B cell (primary cell): ENCODE data around the gene LARGE2.

Experiments used
- EZH2 ChIP-seq: IDR thresholded peaks from 2 replicates; pipeline ENCODE4 v1.6.1; 2012; ENCODE audit warnings: borderline replicate concordance, low read depth, mild to moderate bottlenecking, moderate library complexity, low read length; ENCODE audit not compliant: insufficient read depth, poor library complexity, severe bottlenecking
- TF ChIP-seq, protein P1 (sequence below): fragments of 200-600 bp; IDR thresholded peaks from one replicate; pipeline ENCODE4 v1.8.0; 2022; ENCODE audit warnings: antibody characterized with exemption, mild to moderate bottlenecking

DNA sequence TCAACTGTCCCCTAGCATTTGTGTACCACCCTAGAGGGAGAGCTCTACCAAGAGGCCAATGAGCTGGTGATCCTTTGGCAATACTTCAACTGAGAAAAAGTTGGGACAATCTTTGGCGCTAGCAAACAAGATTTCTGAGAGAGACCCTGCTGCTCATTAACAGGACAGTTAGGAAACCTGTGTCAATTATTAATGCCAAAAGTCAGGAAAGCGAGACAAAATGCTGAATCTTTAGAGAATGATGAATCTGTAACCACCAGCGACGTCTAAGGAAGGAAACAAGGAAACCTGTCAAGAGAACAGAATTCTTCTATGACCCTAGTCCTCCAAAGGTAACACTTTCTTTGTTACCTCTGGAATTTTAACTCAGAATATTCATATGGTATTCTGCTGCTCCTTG, 19.9 kb downstream of the LARGE2 start:
- no peak for TF ChIP-seq EZH2
- TF ChIP-seq, protein P1, sequence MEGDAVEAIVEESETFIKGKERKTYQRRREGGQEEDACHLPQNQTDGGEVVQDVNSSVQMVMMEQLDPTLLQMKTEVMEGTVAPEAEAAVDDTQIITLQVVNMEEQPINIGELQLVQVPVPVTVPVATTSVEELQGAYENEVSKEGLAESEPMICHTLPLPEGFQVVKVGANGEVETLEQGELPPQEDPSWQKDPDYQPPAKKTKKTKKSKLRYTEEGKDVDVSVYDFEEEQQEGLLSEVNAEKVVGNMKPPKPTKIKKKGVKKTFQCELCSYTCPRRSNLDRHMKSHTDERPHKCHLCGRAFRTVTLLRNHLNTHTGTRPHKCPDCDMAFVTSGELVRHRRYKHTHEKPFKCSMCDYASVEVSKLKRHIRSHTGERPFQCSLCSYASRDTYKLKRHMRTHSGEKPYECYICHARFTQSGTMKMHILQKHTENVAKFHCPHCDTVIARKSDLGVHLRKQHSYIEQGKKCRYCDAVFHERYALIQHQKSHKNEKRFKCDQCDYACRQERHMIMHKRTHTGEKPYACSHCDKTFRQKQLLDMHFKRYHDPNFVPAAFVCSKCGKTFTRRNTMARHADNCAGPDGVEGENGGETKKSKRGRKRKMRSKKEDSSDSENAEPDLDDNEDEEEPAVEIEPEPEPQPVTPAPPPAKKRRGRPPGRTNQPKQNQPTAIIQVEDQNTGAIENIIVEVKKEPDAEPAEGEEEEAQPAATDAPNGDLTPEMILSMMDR = no peak
